K562 (cell line): ENCODE results near the gene PRKG1. TPM values are rescaled to one million over a fixed set of nuclear protein-coding genes. Genes with fewer than 3 reads are reported as not detected.

Experiments used
- ATAC-seq: fragments of 200-7000 bp; cut with Tn5 transposase; 3 replicates; pipeline ENCODE4 v1.9.1; 2020; ENCODE audit warnings: moderate library complexity
- BruUV-seq: library from RNA; stranded (reverse); fragments of 400-500 nt; replicated peaks from 2 replicates; lab custom pipeline; 2021; lab: Mats Ljungman, UMichigan
- CTCF ChIA-PET: fragments of 300-600 bp; formaldehyde crosslinking; extraction: SDS; loops from one replicate; lab custom pipeline; 2021; ENCODE audit warnings: low intra/inter-chr PET ratio; lab: Yijun Ruan, JAX
- POLR2A ChIA-PET: fragments of 300-600, 350-650 bp; sonication (Branson Sonifier 250); formaldehyde crosslinking; extraction: SDS; loops from one replicate; lab custom pipeline; 2021; ENCODE audit warnings: antibody characterized with exemption, inconsistent platforms; lab: Yijun Ruan, JAX
- DNase-seq, 4 experiments: peaks; one replicate each; pipeline versions ENCODE4 v3.0.0 to v3.0.0-alpha.2; 2011 to 2018; ENCODE audit warnings: low spot score in 3 of 4, mixed read lengths in 3 of 4; ENCODE audit errors: extremely low read depth in 1 of 4
- FAIRE-seq: peaks from 2 replicates; lab custom pipeline; 2011; peaks lifted over from hg19 to GRCh38; lab: Jason Lieb, UNC
- H2AFZ ChIP-seq: 2 replicates; pipeline ENCODE4 v1.6.0; 2011; ENCODE audit warnings: low read depth, low read length, control low read depth, inconsistent platforms
- H3K27ac ChIP-seq: fragments of 200-600 bp; 3 replicates; pipeline ENCODE4 v1.8.0; 2011; ENCODE audit warnings: low read depth, mild to moderate bottlenecking, control low read depth, inconsistent platforms, low read length, moderate library complexity, mixed read lengths; ENCODE audit errors: extremely low read depth
- H3K27me3 ChIP-seq, 2 experiments: fragments of 300-600 bp in 1 of 2; 2 replicates in 1 of 2; 3 replicates in 1 of 2; pipeline versions ENCODE4 v1.6.0 to v1.8.0; 2011; ENCODE audit warnings: inconsistent platforms in 2 of 2, low read length in 2 of 2, mild to moderate bottlenecking in 1 of 2, mixed read lengths in 1 of 2, moderate library complexity in 1 of 2; ENCODE audit not compliant: control insufficient read depth in 2 of 2, insufficient read depth in 2 of 2
- H3K36me3 ChIP-seq: fragments of 300-600 bp; 3 replicates; pipeline ENCODE4 v1.8.0; 2011; ENCODE audit warnings: mild to moderate bottlenecking, low read length, inconsistent platforms; ENCODE audit not compliant: control insufficient read depth, insufficient read depth
- H3K4me1 ChIP-seq, 2 experiments: fragments of 200-600 bp in 1 of 2; replicated peaks in 1 of 2; 2 replicates in 1 of 2; 3 replicates in 1 of 2; pipeline versions ENCODE4 v1.5.1 to v1.8.0; 2011; ENCODE audit warnings: inconsistent platforms in 2 of 2, low read length in 2 of 2, mild to moderate bottlenecking in 1 of 2, mixed read lengths in 1 of 2, moderate library complexity in 1 of 2; ENCODE audit not compliant: control insufficient read depth in 2 of 2, insufficient read depth in 2 of 2
- H3K4me2 ChIP-seq: 2 replicates; pipeline ENCODE4 v1.6.1; 2011; ENCODE audit warnings: low read length, control low read depth, inconsistent platforms, mixed read lengths; ENCODE audit not compliant: insufficient read depth
- H3K4me3 ChIP-seq: fragments of 200-600 bp; sonication (generic), shearing (Covaris generic); 2 replicates; pipeline ENCODE4 v1.5.1; 2016; ENCODE audit warnings: control low read depth, inconsistent platforms
- H3K79me2 ChIP-seq: fragments of 200-600 bp; 3 replicates; pipeline ENCODE4 v1.8.0; 2011; ENCODE audit warnings: low read length, inconsistent platforms; ENCODE audit not compliant: control insufficient read depth, insufficient read depth
- H3K9ac ChIP-seq, 2 experiments: 2 replicates each; pipeline versions ENCODE4 v1.6.0 to v1.6.1; 2011; ENCODE audit warnings: low read depth in 2 of 2, low read length in 2 of 2, control low read depth in 1 of 2, inconsistent platforms in 1 of 2, mild to moderate bottlenecking in 1 of 2, mixed read lengths in 1 of 2; ENCODE audit not compliant: insufficient read depth in 1 of 2
- H3K9me1 ChIP-seq: one replicate; pipeline ENCODE4 v1.6.0; 2011; ENCODE audit warnings: inconsistent platforms, mild to moderate bottlenecking, low read length, moderate library complexity; ENCODE audit not compliant: control insufficient read depth, insufficient read depth
- H3K9me3 ChIP-seq: replicated peaks from 2 replicates; pipeline ENCODE4 v1.5.1; 2011; ENCODE audit warnings: low read depth, low read length, inconsistent platforms; ENCODE audit not compliant: control insufficient read depth, insufficient read depth
- H4K20me1 ChIP-seq: replicated peaks from 2 replicates; pipeline ENCODE4 v1.6.1; 2011; ENCODE audit warnings: low read length, inconsistent platforms, mixed read lengths; ENCODE audit not compliant: control insufficient read depth, insufficient read depth
- EHMT2 ChIP-seq: fragments of 450-650 bp; IDR thresholded peaks from 2 replicates; pipeline ENCODE4 v1.6.1; 2018; ENCODE audit warnings: antibody characterized with exemption
- ZKSCAN8 ChIP-seq: fragments of 200-800 bp; sonication (Bioruptor generic); IDR thresholded peaks from 2 replicates; pipeline ENCODE4 v1.6.1; 2016; ENCODE audit warnings: missing genetic modification characterization, missing compliant biosample characterization
- ZNF384 ChIP-seq: IDR thresholded peaks from 2 replicates; pipeline ENCODE4 v1.6.1; 2012; ENCODE audit warnings: low read depth, low read length, improper control_type of control experiment
- ZNF609 ChIP-seq: sonication (generic); formaldehyde crosslinking; IDR thresholded peaks from 2 replicates; pipeline ENCODE4 v1.8.1; 2023; ENCODE audit warnings: missing genetic modification reagents, mild to moderate bottlenecking, borderline replicate concordance
- WGBS: fragments of 100-300 bp; shearing (Covaris generic); methylation state at CpG from one replicate; pipeline ENCODE4 v1.1.6; 2016; ENCODE audit warnings: low coverage, mixed read lengths; ENCODE audit not compliant: insufficient coverage; ENCODE audit errors: missing lambda C conversion rate; 5-methylcytosine and 5-hydroxymethylcytosine counted together
- in situ Hi-C: fragments of 300-500 bp; cut with MboI; formaldehyde crosslinking; loops from 4 replicates; pipeline ENCODE4 v1.15.0; 2018; ENCODE audit warnings: inconsistent platforms, mixed read lengths
- intact Hi-C: fragments of 100-400 bp; cut with micrococcal nuclease; formaldehyde crosslinking; loops from 2 replicates; pipeline ENCODE4 v1.14.2; 2022
- polyA plus RNA-seq, 8 experiments: library from polyadenylated mRNA; depleted of rRNA in 4 of 8; stranded (reverse) in 5 of 8; unstranded in 3 of 8; fragments of >200 nt; fragmentation: Nextera tagmentation in 2 of 8; fragmentation: Illumina TruSeq in 1 of 8; extraction: Ambion mirVana in 2 of 8; extraction: Trizol in 1 of 8; gene quantifications; 2 replicates each; pipeline versions ENCODE4 v1.2.1 to v1.2.3, GENCODE V29; 2011 to 2014; ENCODE audit warnings: inconsistent platforms in 1 of 8, missing spikeins in 1 of 8
- total RNA-seq, 7 experiments: library from RNA; depleted of rRNA in 6 of 7; stranded (reverse); fragments of >200 nt in 6 of 7; fragmentation: Illumina TruSeq in 2 of 7; extraction: Trizol in 2 of 7; gene quantifications; 2 replicates each; pipeline versions ENCODE4 v1.2.1 to v1.2.3, GENCODE V29; 2011 to 2021; ENCODE audit warnings: low replicate concordance in 1 of 7
- TF ChIP-seq, protein P1 (sequence below): sonication (generic); formaldehyde crosslinking; IDR thresholded peaks from 2 replicates; pipeline ENCODE4 v1.8.0; 2022; ENCODE audit warnings: missing genetic modification reagents, mild to moderate bottlenecking, borderline replicate concordance
- TF ChIP-seq, protein P2 (sequence below): fragments of 250-450 bp; sonication (Bioruptor Pico); IDR thresholded peaks from 2 replicates; pipeline ENCODE4 v1.4.0; 2020; ENCODE audit warnings: mild to moderate bottlenecking
- TF ChIP-seq, protein P3 (sequence below): sonication (generic); formaldehyde crosslinking; IDR thresholded peaks from 2 replicates; pipeline ENCODE4 v1.8.0; 2023; ENCODE audit warnings: mild to moderate bottlenecking, missing genetic modification reagents
- TF ChIP-seq, protein P4 (sequence below): fragments of 450-650 bp; IDR thresholded peaks from 2 replicates; pipeline ENCODE4 v1.6.1; 2016; ENCODE audit warnings: missing biosample characterization, missing genetic modification characterization

The PRKG1 gene
- total and polyA plus RNA-seq, 9 of the 15 experiments (the other 6 are each of a cell fraction or from before 2014, with no cell fraction given), result 0.22 TPM; not detected in 8

GRCh38 chr10:51619365-51619764, 545.1 kb downstream of the PRKG1 start:
- no peaks in the 10 kb centered on the region; the same call in 1 of the 2 replicates for H3K9me3 ChIP-seq
- no peaks in the 10 kb centered on the region for H4K20me1 ChIP-seq
- no peak overlapping the region for H3K4me2 ChIP-seq
- intact Hi-C loops (no loop called here), in situ Hi-C loops (no loop called here)
- ChIA-PET CTCF (no interaction called here), POLR2A (no interaction called here)
- H3K4me3 ChIP-seq, result no peak overlapping the region
- no peak overlapping the region for H2AFZ ChIP-seq
- 0% methylated on average over 1 of the region's 1 CpG for WGBS
- H3K4me1 ChIP-seq, result no peaks in the 10 kb centered on the region
- no TSS peak for BruUV-seq
- H3K27me3 ChIP-seq, result no peaks in the 10 kb centered on the region
- H3K79me2 ChIP-seq, result no peaks in the 10 kb centered on the region
- no peaks in the 10 kb centered on the region for H3K9me1 ChIP-seq
- no peak for ATAC-seq
- no peak for DNase-seq
- no peak overlapping the region for H3K9ac ChIP-seq
- H3K36me3 ChIP-seq, result no peaks in the 10 kb centered on the region
- no peak overlapping the region for H3K27ac ChIP-seq
- no peak for FAIRE-seq
- TF ChIP-seq, protein P1, sequence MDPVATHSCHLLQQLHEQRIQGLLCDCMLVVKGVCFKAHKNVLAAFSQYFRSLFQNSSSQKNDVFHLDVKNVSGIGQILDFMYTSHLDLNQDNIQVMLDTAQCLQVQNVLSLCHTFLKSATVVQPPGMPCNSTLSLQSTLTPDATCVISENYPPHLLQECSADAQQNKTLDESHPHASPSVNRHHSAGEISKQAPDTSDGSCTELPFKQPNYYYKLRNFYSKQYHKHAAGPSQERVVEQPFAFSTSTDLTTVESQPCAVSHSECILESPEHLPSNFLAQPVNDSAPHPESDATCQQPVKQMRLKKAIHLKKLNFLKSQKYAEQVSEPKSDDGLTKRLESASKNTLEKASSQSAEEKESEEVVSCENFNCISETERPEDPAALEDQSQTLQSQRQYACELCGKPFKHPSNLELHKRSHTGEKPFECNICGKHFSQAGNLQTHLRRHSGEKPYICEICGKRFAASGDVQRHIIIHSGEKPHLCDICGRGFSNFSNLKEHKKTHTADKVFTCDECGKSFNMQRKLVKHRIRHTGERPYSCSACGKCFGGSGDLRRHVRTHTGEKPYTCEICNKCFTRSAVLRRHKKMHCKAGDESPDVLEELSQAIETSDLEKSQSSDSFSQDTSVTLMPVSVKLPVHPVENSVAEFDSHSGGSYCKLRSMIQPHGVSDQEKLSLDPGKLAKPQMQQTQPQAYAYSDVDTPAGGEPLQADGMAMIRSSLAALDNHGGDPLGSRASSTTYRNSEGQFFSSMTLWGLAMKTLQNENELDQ (CRISPR knock-in tag), result no peak
- TF ChIP-seq ZKSCAN8 (CRISPR knock-in tag) (no peak), EHMT2 (no peak), ZNF609 (no peak), ZNF384 (no peak)
- TF ChIP-seq, protein P2, sequence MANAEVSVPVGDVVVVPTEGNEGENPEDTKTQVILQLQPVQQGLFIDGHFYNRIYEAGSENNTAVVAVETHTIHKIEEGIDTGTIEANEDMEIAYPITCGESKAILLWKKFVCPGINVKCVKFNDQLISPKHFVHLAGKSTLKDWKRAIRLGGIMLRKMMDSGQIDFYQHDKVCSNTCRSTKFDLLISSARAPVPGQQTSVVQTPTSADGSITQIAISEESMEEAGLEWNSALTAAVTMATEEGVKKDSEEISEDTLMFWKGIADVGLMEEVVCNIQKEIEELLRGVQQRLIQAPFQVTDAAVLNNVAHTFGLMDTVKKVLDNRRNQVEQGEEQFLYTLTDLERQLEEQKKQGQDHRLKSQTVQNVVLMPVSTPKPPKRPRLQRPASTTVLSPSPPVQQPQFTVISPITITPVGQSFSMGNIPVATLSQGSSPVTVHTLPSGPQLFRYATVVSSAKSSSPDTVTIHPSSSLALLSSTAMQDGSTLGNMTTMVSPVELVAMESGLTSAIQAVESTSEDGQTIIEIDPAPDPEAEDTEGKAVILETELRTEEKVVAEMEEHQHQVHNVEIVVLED, result no peak
- TF ChIP-seq, protein P3, sequence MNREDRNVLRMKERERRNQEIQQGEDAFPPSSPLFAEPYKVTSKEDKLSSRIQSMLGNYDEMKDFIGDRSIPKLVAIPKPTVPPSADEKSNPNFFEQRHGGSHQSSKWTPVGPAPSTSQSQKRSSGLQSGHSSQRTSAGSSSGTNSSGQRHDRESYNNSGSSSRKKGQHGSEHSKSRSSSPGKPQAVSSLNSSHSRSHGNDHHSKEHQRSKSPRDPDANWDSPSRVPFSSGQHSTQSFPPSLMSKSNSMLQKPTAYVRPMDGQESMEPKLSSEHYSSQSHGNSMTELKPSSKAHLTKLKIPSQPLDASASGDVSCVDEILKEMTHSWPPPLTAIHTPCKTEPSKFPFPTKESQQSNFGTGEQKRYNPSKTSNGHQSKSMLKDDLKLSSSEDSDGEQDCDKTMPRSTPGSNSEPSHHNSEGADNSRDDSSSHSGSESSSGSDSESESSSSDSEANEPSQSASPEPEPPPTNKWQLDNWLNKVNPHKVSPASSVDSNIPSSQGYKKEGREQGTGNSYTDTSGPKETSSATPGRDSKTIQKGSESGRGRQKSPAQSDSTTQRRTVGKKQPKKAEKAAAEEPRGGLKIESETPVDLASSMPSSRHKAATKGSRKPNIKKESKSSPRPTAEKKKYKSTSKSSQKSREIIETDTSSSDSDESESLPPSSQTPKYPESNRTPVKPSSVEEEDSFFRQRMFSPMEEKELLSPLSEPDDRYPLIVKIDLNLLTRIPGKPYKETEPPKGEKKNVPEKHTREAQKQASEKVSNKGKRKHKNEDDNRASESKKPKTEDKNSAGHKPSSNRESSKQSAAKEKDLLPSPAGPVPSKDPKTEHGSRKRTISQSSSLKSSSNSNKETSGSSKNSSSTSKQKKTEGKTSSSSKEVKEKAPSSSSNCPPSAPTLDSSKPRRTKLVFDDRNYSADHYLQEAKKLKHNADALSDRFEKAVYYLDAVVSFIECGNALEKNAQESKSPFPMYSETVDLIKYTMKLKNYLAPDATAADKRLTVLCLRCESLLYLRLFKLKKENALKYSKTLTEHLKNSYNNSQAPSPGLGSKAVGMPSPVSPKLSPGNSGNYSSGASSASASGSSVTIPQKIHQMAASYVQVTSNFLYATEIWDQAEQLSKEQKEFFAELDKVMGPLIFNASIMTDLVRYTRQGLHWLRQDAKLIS (CRISPR knock-in tag), result no peak
- TF ChIP-seq, protein P4, sequence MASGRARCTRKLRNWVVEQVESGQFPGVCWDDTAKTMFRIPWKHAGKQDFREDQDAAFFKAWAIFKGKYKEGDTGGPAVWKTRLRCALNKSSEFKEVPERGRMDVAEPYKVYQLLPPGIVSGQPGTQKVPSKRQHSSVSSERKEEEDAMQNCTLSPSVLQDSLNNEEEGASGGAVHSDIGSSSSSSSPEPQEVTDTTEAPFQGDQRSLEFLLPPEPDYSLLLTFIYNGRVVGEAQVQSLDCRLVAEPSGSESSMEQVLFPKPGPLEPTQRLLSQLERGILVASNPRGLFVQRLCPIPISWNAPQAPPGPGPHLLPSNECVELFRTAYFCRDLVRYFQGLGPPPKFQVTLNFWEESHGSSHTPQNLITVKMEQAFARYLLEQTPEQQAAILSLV (tag), result no peak
